Hindlimb muscle (tissue), 1 donor: ENCODE results near the gene C1orf146. TPM values are rescaled to one million over a fixed set of nuclear protein-coding genes. Genes with fewer than 3 reads are reported as not detected.
"Not testable (repeated sequence)": the region's sequence is repeated elsewhere in the genome, so short reads cannot be mapped to it uniquely, and the experiment has no call there.

Source experiments
- DNase-seq: peaks from one replicate; pipeline ENCODE4 v3.0.0-alpha.2; 2013
- polyA plus RNA-seq: library from polyadenylated mRNA; unstranded; fragments of 120-200 nt; gene quantifications from one replicate; pipeline ENCODE4 v1.2.1, GENCODE V29; 2013; ENCODE audit not compliant: insufficient read length

C1orf146 gene
- polyA plus RNA-seq, 1 donor = not detected

DNA sequence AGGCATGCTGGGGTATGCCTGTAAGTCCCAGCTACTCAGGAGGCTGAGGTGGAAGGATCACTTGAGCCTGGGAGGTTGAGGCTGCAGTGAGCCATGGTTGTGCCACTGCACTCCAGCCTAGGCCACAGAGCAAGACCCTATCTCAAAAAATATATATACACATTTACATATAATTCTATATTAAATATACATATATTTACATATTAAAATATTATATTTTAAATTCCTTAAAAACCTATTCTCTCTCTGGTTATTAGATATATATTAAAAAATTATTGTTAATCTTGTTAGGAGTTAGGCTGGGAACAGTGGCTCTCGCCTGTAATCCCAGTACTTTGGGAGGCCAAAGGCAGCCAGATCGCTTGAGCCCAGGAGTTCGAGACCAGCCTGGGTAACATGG lies 58.4 kb downstream of the C1orf146 start:
- no peak for DNase-seq

DNA sequence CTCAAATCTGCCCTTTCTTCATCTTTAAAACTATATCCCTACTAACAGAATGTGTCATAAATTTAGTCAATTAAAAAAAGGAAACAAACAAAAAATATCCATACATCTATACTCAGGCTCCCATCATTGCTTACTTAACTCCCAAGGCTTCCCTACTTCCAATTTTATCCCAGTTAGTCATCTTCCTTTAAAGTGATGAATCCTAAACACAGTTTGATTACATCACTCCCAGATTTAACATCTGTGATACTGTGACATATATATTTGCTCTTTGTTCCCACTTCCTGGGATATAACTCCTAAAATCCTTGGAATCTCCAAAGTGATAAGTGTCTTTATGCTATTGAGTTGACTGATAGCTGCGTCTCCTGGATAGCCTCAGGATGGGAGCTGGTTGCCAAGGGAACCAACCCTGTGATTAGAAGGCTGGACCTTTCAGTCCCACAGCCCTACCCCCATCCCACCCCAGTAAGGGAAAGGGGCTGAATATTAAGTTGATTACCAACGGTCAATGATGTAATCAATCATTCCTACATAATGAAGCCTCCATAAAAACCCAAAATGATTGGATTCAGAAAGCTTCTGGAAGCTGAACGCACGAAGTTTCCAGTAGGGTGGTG lies 59.5 kb downstream of the C1orf146 start:
- DNase-seq = no peak

DNA sequence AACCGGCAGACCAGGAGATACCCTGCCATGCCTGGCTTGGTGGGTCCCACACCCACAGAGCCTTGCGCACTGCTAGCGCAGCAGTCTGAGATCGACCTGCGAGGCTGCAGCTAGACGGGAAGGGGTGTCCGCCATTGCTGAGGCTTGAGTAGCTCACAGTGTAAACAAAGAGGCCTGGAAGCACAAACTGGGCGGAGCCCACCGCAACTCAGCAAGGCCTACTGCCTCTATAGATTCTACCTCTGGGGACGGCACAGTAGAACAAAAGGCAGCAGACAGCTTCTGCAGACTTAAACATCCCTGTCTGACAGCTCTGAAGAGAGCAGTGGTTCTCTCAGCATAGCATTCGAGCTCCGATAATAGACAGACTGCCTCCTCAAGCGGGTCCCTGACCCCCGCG lies 62.1 kb downstream of the C1orf146 start:
- not testable (repeated sequence) for DNase-seq

DNA sequence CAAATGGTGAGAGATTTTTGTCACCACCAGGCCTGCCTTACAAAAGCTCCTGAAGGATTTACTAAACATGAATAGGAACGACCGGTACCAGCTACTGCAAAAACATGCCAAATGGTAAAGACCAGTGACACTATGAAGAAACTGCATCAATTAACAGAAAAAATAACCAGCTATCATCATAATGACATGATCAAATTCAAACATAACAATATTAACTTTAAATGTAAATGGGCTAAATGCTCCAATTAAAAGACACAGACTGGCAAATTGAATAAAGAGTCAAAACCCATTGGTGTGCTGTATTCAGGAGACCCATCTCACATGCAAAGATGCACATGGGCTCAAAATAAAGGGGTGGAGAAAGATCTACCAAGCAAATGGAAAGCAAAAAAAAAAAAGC lies 63.7 kb downstream of the C1orf146 start:
- not testable (repeated sequence) for DNase-seq

DNA sequence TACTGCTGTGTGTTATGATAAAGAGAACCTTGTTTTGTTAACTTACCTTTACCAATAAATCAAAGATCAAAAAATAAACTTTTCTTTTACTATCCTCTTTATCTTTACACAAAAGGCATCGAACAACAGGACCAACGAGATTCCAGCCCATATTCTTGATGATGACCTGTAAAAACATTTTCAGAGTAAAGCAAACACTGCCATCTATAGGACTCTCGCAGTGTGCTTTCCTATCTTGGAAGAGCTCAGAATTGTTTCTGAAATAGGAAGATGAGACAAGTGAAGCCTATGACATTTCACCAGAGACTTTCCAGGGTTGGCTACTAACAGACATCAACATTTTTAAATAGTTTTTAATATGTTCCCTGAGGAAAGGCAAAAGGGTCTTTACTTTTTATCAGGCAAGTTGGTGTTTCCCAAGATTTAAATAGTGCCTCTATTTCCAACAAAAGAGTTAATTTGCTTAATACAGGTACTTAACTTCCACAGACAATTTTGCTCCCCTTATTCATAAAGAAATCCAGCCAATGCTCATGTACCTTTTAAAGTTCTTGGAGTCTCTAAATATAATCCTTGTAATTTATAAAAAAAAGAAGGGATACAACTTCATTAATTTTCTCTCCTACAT lies 73.8 kb downstream of the C1orf146 start:
- DNase-seq = peak; percentile 42

Other genes with a start within 250 kb of the C1orf146 start
- 0.93 TPM for gene EPHX4, start 187.9 kb upstream of the C1orf146 start, polyA plus RNA-seq
- not detected for gene SETSIP, start 142.5 kb upstream of the C1orf146 start, polyA plus RNA-seq
- 4.4 TPM for gene BTBD8, start 137.6 kb upstream of the C1orf146 start, polyA plus RNA-seq
- gene GLMN, start 81.1 kb downstream of the C1orf146 start, polyA plus RNA-seq = 11.9 TPM
- 16.6 TPM for gene RPAP2, start 81.1 kb downstream of the C1orf146 start, polyA plus RNA-seq